Natural killer cell treated with Interleukin-12 subunit alpha and Interleukin-12 subunit beta and Interleukin-15 and Interleukin-18, amount 100 ng/mL, for 72 hours (primary cell): ENCODE results near the gene LDLRAP1. TPM values are rescaled to one million over a fixed set of nuclear protein-coding genes. Genes with fewer than 3 reads are reported as not detected.
A peak's percentile ranks its signal among the peaks of the same experiment; 100 is the strongest.

Experiments used
- ATAC-seq, 2 donors: fragments of 150-1000 bp; cut with Tn5 transposase in 1 of 2; sonication (Bioruptor Pico), chemical (Tn5 transposase) in 1 of 2; 2 replicates each; pipeline ENCODE4 v1.10.0; 2021
- DNase-seq: peaks from one replicate; pipeline ENCODE4 v3.0.0; 2022; ENCODE audit warnings: low spot score
- H3K27ac Mint-ChIP-seq, 2 donors: 1 replicate in 1 of 2; 2 replicates in 1 of 2; pipeline ENCODE4 v1.8.0; 2022; ENCODE audit warnings: mixed read lengths in 2 of 2, mild to moderate bottlenecking in 1 of 2, moderate library complexity in 1 of 2
- H3K27me3 Mint-ChIP-seq, 2 donors: 1 replicate in 1 of 2; 2 replicates in 1 of 2; pipeline ENCODE4 v1.8.0; 2022; ENCODE audit warnings: mixed read lengths in 2 of 2
- H3K36me3 Mint-ChIP-seq: one replicate; pipeline ENCODE4 v1.8.0; 2022; ENCODE audit warnings: mixed read lengths
- H3K4me1 Mint-ChIP-seq, 2 donors: 1 replicate in 1 of 2; 2 replicates in 1 of 2; pipeline ENCODE4 v1.8.0; 2022; ENCODE audit warnings: low read depth in 2 of 2, mixed read lengths in 2 of 2, mild to moderate bottlenecking in 1 of 2
- H3K4me3 Mint-ChIP-seq: one replicate; pipeline ENCODE4 v1.8.0; 2022; ENCODE audit warnings: mixed read lengths
- H3K9me3 Mint-ChIP-seq: 2 replicates; pipeline ENCODE4 v1.8.0; 2022; ENCODE audit warnings: mixed read lengths
- total RNA-seq, 2 donors: library from RNA; stranded (reverse); gene quantifications; one replicate each; pipeline ENCODE4 v1.2.3, GENCODE V29; 2022

LDLRAP1 gene
- total RNA-seq, 2 donors from 2014 or later = 2.4 to 4.1 TPM

DNA sequence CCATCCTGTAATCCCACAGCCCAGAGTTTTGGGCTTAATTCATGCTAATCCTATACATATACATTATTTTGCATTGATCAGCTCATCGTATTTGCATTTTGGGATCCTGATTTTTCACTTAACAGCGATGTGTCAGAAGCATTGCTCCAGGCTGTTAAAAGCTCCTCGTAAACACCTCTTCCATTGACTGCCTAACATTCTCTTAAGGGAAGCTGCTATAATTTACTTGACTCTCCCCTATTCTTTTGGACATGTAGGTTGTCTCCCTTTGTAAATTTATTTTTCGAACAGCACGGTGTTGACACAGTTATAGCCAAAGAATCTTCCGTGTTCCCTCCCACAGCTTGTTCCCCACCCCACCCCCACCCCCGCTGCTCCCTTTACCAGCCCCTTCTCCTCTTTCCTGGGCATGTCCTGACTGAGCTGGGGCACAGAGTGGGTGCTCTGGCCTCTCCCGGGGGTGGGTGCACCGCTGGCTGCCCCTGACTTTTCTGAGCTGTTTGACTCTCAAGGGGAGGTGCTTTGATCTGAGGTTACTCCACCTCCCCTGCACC, 22.8 kb downstream of the LDLRAP1 start:
- ATAC-seq = no peak
- H3K4me1 Mint-ChIP-seq = peaks cover 17 to 32% of the 10 kb centered on the region in 2 donors
- H3K36me3 Mint-ChIP-seq = no peaks in the 10 kb centered on the region
- no peaks in the 10 kb centered on the region for H3K9me3 Mint-ChIP-seq
- no peaks in the 10 kb centered on the region for H3K27me3 Mint-ChIP-seq
- DNase-seq = no peak
- H3K4me3 Mint-ChIP-seq = no peak overlapping the region
- H3K27ac Mint-ChIP-seq = no peak overlapping the region

DNA sequence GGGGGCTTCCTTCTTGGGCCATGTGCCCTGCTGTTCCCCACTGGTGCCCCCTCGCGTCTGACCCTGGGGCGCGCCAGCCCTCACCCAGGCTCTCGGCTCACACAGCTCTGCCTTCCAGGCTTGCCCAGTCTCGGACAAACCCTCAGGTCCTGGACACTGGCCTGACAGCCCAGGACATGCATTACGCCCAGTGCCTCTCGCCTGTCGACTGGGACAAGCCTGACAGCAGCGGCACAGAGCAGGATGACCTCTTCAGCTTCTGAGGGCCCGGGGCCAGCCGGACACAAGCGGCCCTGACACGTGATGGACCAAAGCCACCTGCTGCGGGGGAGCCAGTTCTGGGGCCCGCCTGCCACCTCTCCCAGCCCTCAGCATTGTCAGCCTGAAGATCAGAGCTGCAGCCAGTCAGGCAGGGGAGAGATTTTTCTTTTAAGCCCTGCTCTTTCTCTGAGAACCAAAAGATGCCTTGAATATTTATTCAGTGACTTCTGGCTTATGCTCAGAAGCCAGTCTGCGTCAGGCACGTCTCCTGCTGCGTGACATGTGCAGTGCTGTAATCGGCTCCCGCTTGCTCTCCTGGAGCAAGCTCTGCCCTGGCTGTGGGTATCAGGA, 23.4 kb downstream of the LDLRAP1 start:
- H3K27ac Mint-ChIP-seq = no peak overlapping the region
- H3K4me1 Mint-ChIP-seq = peaks cover 11 to 27% of the 10 kb centered on the region in 2 donors
- ATAC-seq = no peak
- no peak overlapping the region for H3K4me3 Mint-ChIP-seq
- H3K9me3 Mint-ChIP-seq = no peaks in the 10 kb centered on the region
- no peak for DNase-seq
- no peaks in the 10 kb centered on the region for H3K36me3 Mint-ChIP-seq
- no peaks in the 10 kb centered on the region for H3K27me3 Mint-ChIP-seq

DNA sequence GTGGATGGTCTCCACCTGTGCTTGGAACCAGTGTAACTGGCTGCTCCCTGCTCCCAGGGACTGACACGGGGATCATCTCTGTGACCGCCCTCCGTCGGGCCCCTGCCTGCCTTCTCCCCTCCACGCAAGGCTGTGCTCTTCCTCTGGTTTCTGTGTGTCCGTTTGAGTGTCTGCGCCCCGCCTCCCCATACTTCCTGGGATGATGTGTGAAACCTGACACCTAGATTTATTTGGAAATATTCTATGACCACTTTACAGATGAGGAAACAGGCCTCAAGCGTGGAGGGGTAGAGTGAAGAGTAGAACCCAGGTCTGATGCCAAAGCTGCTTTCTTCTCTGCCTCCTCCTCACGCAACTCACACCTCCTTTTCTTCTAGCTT, 24.3 kb downstream of the LDLRAP1 start:
- H3K36me3 Mint-ChIP-seq = no peaks in the 10 kb centered on the region
- no peaks in the 10 kb centered on the region for H3K27me3 Mint-ChIP-seq
- H3K27ac Mint-ChIP-seq = no peak overlapping the region
- peaks cover 5 to 21% of the 10 kb centered on the region in 2 donors for H3K4me1 Mint-ChIP-seq
- H3K9me3 Mint-ChIP-seq = no peaks in the 10 kb centered on the region
- DNase-seq (no peak), ATAC-seq (no peak)
- H3K4me3 Mint-ChIP-seq = no peak overlapping the region

DNA sequence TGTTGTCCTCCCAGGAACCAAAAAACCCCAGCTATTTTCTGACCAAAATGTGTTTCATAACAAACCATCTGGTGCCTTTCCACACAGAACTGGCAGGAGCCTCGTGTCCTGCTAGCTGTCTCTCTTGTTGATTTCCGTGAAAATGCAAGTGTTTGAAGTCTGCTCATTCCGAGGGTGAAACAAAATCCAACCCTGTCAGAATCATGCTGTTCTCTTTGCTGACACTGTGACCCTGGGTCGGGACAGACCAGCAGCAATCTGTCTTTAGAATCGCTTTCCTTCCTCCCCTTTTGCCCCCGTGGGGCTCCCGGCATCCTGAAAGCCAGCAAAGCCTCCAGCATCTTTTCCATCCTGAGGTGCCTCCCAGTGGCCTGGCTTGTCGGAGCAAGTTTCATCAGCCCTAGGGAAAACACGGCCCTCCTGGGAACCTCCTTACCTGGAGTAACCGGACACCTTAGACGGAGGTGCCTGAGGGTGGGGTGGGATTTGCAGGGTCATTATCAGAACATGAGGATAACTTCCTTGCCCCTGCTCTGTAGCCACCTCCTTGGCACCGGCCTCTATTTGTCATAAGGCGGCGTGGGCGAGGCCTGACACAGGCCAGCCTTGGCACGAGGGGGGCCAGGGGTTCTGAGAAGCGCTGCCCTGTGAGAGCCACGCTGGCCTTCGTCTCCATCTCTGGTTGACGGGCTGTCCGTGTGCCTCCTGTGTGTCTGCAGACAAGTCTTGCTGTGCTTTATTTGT, 24.9 kb downstream of the LDLRAP1 start:
- H3K9me3 Mint-ChIP-seq = no peaks in the 10 kb centered on the region
- no peak overlapping the region for H3K27ac Mint-ChIP-seq
- peaks cover 0 to 17% of the 10 kb centered on the region in 2 donors for H3K4me1 Mint-ChIP-seq
- peaks cover 0 to 3% of the 10 kb centered on the region in 2 donors for H3K27me3 Mint-ChIP-seq
- H3K36me3 Mint-ChIP-seq = no peaks in the 10 kb centered on the region
- no peak for ATAC-seq
- no peak overlapping the region for H3K4me3 Mint-ChIP-seq
- no peak for DNase-seq

DNA sequence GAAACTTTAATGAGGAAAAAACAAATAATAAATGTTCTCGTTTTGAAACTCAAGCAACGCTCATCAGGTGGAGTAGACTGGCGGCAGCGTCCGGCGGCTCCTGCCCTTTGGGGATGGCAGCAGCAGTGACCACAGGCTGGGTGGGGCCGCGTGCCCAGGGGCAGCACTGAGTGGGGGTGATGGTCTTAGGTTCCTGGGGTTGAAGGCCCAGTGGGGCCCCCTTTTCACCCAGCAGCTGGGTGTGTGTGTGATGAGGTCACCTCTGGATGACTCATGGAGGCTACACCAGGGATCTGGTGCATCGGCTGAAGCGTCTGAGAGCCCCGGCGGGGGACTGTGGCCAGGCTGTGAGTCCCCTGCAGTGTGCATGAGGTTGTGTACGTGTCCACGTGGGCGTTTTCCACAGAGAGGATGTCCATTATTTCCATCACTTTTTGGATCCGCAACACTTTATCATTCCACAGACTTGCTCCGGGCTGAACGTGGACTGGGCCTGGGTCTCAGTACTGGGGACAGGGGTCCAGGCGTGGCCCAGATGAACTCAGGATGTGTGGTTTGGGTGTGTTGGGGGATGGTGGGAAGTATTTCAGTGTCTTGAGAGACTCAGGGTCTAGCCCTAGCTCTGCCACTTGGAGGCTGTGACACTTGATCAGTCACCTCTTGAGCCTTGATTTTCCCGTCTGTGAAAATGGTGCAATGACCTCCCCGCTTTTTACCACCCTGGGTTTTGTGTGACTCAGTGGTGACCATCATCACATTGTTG, 25.6 kb downstream of the LDLRAP1 start:
- Mint-ChIP-seq H3K4me3 (no peak overlapping the region), H3K27ac (no peak overlapping the region), H3K4me1 (peaks cover 0 to 17% of the 10 kb centered on the region in 2 donors), H3K36me3 (no peaks in the 10 kb centered on the region), H3K27me3 (peaks cover 0 to 3% of the 10 kb centered on the region in 2 donors), H3K9me3 (no peaks in the 10 kb centered on the region)
- peak; percentile 29 to 37 for ATAC-seq
- DNase-seq = no peak

DNA sequence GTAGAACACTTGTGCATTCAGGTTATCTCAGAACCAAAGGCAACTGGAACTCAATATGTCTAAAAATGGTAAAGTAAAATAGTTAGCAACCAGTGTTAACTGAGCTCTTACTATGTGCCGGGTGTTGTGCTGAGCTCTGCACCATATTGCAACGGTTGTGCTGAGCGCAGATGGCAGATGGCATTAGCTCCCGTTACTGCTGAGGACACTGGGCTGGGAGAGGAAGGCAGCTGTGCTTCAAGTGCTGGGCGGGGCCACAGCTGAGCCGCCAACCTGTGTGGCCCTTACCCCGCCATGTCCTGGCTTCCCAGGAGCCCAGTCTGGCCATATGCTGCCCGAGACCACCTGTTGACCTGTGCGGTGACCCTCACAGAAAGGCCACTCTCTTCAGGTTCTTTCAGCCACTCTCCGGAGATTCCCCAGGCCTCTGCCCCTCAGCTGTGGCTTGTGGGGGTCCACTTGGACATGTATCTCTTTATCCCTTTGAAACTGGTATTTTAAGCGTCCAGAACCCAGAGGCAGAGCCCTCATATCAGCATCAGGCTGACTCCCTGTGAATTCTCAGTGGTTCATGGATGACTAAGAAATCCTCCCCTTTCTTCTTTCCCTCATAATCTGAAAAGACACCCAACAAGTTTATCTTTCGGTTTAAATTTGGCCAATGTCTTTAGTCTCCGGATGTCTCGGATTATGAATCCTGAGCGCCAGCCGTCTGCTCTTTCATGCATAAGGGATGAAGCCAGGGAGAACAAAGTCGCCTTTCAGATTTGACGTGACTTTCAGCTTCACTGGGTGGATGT, 26.4 kb downstream of the LDLRAP1 start:
- Mint-ChIP-seq H3K27ac (no peak overlapping the region), H3K9me3 (no peaks in the 10 kb centered on the region), H3K36me3 (no peaks in the 10 kb centered on the region), H3K27me3 (peaks cover 0 to 3% of the 10 kb centered on the region in 2 donors), H3K4me3 (no peak overlapping the region), H3K4me1 (peaks cover 0 to 16% of the 10 kb centered on the region in 2 donors)
- ATAC-seq (no peak), DNase-seq (no peak)

DNA sequence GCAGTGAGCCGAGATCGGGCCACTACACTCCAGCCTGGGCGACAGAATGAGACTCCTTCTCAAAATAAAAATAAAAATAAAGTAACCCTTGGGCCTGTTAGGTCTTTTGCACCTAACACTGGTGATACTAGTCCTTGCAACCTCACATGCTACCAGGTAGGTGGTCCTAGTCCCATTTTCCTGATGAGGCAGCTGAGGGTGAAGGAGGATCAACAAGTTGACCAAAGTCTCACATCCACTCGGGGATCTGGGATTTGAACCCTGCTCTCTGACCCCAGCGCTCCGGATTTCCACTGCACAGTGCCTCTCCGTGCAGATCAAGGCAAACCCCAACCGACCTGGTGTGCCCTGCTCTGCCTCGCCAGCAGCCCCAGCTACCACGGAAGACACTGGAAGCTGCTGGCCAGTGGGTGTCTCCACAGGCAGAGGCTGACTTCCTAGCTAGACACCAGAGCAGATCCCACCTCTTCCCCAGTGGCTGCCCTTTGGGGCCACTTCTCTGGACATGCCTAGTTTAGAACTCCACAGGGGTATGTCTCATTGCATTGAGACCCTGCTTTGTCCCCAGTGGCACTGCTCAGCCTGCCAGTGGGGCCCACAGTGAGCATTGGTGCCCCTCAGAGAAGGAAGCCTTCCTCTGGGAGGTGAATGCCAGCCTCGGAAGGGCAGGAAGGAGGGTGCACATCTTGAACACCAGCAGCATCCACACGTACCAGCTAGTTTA, 27.6 kb downstream of the LDLRAP1 start:
- Mint-ChIP-seq H3K4me3 (no peak overlapping the region), H3K27me3 (peaks cover 0 to 3% of the 10 kb centered on the region in 2 donors), H3K9me3 (no peaks in the 10 kb centered on the region), H3K4me1 (peaks cover 0 to 12% of the 10 kb centered on the region in 2 donors), H3K36me3 (no peaks in the 10 kb centered on the region), H3K27ac (no peak overlapping the region)
- ATAC-seq (no peak), DNase-seq (no peak)

DNA sequence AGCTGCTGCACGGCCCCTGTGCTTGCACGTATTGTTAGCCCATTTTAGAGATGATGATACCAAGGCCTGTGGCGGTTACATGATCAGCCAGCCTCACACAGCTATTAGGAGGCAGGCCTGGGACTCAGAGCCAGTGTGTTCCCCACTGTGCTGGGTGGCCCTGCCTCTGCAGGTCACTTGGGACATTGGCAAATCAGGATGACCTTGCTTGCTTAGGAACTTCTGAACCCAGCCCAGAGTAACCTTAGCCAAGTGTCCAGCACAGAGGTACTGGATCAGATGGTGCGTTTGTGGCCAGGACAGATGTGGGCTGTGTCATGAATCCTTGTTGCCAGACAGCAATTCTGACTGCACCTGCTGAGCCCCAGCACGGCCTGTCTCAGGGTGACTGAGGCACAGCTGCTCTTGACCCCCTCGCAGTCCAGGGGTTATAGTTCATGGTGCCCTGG, 28.1 kb downstream of the LDLRAP1 start:
- Mint-ChIP-seq H3K27ac (no peak overlapping the region), H3K4me1 (peaks cover 0 to 12% of the 10 kb centered on the region in 2 donors), H3K4me3 (no peak overlapping the region), H3K9me3 (no peaks in the 10 kb centered on the region), H3K36me3 (no peaks in the 10 kb centered on the region), H3K27me3 (peaks cover 0 to 3% of the 10 kb centered on the region in 2 donors)
- no peak for DNase-seq
- ATAC-seq = no peak

DNA sequence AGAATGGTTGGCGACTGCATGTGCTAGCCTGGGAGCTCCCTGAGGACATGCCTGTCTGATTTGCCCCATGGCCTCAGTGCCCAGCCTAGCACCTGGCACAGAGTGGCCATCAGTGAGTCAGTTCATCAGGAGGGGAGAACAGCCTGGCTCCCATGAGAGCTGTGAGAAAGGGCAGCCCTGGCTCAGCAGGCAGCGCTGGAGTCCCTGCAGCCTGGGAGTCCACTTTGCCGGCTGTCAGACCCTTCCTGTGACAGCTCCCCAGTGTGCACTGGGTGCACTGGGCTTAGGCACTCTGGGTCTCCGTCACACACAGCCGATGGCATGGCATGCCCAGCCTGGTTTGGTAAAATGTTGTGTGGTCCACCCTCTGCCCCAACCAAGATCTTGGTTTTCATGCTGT, 28.7 kb downstream of the LDLRAP1 start:
- ATAC-seq (no peak), DNase-seq (no peak)
- Mint-ChIP-seq H3K4me3 (no peak overlapping the region), H3K4me1 (peaks cover 0 to 12% of the 10 kb centered on the region in 2 donors), H3K36me3 (no peaks in the 10 kb centered on the region), H3K27ac (no peak overlapping the region), H3K27me3 (peaks cover 0 to 3% of the 10 kb centered on the region in 2 donors), H3K9me3 (no peaks in the 10 kb centered on the region)

DNA sequence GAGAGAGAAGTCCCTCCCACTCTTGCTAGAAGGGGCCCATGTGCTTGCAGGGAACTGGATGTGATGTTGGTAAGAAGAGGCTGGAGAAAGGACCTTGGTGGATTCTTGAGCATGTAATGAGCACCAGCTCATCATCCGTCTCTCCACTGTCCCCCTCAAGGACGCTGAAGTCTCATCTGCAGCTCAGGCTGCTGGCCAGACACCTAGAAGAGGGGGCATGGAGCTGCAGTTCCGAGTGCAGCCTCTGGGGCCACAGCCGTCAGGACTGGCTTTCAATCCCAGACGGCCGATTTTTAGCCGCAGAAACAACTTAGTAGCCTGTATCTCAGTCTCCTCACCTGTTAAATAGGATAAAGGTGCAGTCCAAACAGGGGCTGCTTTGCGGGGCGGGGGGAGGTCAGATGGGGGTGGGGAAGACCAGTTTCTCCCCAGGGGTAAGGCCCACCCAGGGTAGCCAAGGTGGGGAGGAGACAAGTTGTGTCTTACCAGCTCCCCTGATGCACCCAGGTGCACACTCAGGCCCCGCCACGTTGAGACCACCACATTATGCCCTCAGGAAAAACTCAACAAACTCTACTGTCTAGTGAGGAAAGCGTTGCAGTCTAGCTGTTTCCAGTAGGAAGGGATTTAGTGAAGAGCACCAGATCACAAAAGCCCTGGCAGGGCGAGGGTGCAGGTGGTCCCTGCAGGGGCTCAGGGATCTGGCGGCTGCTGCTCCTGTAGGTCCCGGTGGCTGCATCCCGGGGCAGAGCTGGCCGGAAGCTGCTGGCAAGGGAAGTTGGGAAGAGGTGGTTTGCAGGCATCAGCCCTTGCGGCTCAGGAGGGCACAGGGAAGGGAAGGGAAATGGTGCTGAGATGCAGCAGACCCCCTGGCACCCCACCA, 29.5 kb downstream of the LDLRAP1 start:
- Mint-ChIP-seq H3K4me3 (no peak overlapping the region), H3K4me1 (peaks cover 0 to 9% of the 10 kb centered on the region in 2 donors), H3K36me3 (no peaks in the 10 kb centered on the region), H3K27me3 (peaks cover 0 to 3% of the 10 kb centered on the region in 2 donors), H3K9me3 (no peaks in the 10 kb centered on the region), H3K27ac (no peak overlapping the region)
- DNase-seq (no peak), ATAC-seq (no peak)

DNA sequence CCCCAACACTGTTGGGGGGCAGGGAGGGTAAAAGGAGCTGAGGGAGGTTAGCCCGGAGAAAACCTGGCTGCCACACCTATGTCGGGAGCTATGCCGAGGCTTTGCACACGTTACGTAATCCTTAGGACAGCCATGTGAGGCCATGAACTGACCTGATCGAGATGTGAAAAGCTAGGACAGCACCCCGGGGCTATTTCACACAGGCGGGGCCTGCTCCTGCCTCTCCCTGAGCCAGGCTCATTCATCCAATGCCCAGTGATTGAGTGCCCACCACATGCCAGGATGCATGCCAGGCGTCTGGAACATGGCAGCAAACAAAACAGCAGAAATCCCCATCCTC, 30.2 kb downstream of the LDLRAP1 start:
- ATAC-seq (no peak), DNase-seq (no peak)
- no peaks in the 10 kb centered on the region for H3K9me3 Mint-ChIP-seq
- peaks cover 0 to 5% of the 10 kb centered on the region in 2 donors for H3K4me1 Mint-ChIP-seq
- H3K36me3 Mint-ChIP-seq = no peaks in the 10 kb centered on the region
- peaks cover 0 to 3% of the 10 kb centered on the region in 2 donors for H3K27me3 Mint-ChIP-seq
- H3K4me3 Mint-ChIP-seq = no peak overlapping the region
- H3K27ac Mint-ChIP-seq = no peak overlapping the region

DNA sequence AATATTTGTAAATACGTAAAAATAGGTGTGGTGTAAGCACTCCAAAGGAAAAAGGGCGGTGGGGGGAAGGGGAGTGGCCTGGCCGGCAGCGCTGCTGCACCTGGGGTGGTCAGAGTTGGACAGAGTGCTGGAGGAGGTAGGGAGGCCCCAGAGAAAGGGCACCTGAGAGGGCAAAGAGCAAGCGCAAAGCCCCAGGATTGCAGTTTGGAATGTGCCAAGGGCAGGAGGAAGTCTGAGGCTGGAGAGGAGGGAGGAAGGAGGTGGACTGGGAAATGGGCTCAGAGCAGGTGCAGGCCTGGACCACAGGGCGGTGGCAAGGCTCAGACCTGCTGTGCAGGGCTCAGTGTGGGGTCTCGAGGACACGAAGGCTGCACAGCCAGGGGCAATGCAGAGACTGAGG, 30.6 kb downstream of the LDLRAP1 start:
- Mint-ChIP-seq H3K9me3 (no peaks in the 10 kb centered on the region), H3K27me3 (peaks cover 0 to 3% of the 10 kb centered on the region in 2 donors), H3K4me3 (no peak overlapping the region), H3K4me1 (peaks cover 0 to 5% of the 10 kb centered on the region in 2 donors), H3K36me3 (no peaks in the 10 kb centered on the region), H3K27ac (no peak overlapping the region)
- no peak for ATAC-seq
- no peak for DNase-seq
